HG02840 (cell line): ENCODE results near the gene POGZ.
"Not testable (repeated sequence)": the region's sequence is repeated elsewhere in the genome, so short reads cannot be mapped to it uniquely, and the experiment has no call there.

Source experiments
- ATAC-seq: cut with Tn5 transposase; IDR thresholded peaks from one replicate; pipeline ENCODE4 v1.9.1; 2021; ENCODE audit warnings: mild to moderate bottlenecking, moderate library complexity, moderate number of reproducible peaks; ENCODE audit not compliant: unreplicated experiment, low FRiP score

Gene POGZ

DNA sequence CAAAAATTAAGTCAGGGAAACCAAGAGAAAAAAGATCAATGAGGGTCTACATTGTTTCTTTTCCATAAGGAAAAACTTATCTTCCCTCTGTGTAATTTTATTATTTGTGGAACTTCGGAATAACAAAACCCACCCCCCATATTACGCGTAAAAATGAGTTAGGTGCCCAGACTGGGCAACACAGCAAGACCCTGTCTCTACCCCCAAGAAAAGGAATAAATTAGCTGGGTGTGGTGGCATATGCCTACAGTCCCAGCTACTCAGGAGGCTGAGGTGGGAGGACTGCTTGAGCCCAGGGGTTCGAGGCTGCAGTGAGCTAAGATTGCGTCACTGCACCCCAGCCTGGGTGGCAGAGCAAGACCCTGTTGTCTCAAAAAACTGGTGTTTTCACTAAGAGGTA lies 39.5 kb downstream of the POGZ start:
- no peak for ATAC-seq

DNA sequence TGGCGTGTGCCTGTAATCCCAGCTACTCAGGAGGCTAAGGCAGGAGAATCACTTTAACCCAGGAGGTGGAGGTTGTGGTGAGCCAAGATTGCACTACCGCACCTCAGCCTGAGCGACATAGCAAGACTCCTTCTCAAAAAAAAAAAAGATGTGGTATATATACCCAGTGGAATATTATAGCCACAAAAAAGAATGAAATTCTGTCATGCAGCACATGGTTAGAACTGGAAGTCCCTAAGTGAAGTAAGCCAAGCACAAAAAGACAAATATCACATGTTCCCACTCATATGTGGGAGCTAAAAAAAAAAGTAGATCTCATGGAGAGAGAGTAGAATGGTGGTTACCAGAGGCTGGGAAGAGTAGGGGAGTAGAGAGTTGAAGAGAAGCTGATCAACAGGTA lies 41.2 kb downstream of the POGZ start:
- ATAC-seq: no peak

DNA sequence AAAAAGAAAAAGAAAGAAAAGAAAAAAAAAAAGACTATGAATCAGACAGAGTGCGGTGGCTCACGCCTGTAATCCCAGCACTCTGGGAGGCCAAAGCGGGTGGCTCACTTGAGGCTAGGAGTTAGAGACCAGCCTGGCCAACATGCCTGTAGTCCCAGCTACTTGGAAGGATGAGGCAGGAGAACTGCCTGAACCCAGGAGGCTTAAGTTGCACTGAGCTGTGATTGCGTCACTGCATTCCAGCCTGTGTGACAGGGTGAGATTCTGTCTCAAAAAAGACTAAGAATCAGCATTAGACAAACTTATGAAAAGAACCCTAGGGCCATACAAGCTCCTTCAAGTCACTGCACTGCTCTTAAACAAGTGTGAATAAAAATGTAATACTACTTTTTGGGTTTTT lies 43.1 kb downstream of the POGZ start:
- no peak for ATAC-seq

DNA sequence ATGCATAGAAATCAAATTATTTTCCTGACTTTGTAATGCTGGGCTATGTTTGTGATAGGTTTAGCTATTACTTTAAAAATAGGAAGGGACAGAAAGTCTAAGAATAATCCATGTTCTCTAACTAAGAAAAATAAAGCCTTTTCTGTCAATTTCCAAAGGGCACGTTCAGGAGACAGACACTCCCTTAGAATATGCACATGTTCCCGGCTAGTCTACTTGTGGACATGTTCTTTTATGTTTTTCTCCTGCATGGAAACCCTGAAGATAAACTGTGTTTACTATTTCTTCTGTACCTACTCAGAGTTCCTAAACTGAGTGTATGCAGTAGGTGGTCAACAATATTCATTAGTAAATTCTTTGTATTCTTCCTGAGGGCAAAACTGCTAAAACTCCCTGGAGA lies 47.4 kb downstream of the POGZ start:
- ATAC-seq: no peak

DNA sequence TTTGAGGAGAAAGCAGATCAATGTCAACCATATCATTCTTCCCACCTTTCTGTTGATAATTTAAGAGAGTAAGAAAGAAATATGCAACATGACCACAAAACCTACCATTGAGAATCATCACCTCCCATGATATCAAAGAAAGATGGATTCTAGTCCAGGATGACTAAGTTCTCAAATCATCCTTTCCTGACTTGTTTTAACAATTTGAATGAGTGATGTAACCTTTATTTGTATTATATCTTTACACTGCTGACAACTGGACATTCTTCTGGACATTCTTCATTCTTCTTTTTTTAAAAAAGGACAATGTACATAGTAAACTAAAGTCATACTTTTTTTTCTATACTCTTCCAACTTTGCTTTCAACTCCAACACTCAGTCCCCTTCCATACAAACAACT lies 50.4 kb downstream of the POGZ start:
- ATAC-seq: no peak

DNA sequence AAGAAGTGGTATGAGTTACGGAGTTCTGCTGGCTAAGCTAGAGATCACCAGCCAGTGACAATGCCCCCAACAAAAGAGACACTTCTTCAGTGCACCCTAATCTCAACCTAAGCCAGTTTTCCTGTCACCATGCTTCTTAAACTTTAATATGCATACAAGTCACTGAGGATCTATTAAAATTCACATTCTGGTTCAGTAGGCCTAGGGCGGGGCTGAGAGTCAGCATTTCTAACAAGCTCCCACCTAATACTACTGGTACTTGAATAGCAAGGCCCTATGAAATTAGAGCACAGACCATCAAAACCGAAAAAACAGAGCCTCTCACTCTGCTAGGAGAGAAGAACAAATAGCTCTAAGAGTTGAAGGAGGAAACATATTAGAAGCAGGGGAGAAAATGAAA lies 52.0 kb downstream of the POGZ start:
- ATAC-seq: no peak

DNA sequence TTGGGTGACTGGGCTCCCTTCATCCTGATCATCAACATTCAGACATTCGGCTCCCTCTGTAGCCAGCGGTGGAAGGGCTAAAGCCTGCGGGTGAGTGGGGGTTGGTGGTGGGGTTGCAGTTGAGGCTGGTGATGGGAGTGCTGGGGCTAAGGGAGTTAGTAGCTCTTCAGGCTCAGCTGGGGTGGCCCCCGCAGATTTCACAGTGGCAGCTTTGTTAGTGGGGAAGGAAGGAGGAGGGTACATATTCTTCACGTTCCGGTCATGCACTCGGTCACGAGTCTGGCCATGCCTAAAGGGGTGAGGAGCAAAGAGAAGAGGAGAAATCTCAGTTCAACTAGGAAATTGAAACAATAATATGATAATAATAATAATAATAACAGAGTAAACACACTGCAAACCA lies 53.1 kb downstream of the POGZ start:
- ATAC-seq: no peak

DNA sequence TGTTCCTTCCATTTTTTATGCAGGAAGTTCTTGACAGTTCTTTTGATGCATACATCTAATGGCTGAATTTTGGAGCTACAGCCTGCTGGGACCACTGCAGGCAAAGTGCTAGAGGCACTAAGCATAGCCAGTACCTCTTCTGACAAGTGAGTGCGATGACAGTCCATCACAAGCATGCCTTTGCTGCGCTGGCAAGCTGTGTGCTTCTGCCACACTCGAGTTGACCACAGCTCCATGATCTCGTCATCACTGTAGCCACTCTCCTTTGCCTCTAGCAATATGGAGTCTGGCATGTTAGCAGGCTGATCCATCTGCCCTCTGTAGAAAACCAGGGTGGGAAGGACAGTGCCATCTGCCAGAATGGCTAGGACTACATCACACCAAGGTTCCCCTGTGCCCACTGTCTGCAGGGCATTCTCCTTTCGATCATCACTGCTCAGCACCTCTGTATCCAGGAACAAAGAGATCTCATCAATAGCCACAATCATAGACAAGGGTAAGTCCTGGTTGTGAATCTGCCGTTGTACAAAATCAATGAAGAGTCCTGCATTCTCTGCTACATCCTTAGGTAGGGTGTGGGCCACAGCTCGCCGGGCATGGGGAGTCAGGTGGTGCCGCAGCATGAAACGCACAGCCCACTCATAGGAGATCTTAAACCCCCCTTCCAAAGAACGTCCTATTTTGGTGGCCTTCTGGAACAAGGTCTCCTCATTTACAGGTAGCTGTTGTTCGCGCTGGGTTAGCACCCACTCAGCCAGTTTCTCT lies 53.9 kb downstream of the POGZ start:
- no peak for ATAC-seq

DNA sequence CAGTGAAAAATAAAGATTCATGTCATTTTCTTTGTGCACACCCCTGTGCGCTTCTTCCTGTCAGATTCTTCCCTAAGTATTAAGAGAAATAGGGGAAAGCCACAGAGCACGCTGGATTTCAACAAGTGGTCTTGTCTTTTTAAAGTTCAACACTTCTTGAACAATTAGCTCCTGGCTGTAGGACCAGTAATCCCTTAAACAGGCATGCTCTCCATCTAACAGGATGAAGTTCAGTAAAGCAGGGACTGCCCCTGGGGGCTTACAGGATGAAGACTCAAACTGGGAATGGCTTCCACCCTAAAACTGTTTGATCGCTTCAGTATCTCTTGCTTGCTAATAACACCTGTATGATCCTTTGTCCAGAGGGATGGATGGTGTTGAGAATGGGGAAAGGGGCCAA lies 55.7 kb downstream of the POGZ start:
- no peak for ATAC-seq

DNA sequence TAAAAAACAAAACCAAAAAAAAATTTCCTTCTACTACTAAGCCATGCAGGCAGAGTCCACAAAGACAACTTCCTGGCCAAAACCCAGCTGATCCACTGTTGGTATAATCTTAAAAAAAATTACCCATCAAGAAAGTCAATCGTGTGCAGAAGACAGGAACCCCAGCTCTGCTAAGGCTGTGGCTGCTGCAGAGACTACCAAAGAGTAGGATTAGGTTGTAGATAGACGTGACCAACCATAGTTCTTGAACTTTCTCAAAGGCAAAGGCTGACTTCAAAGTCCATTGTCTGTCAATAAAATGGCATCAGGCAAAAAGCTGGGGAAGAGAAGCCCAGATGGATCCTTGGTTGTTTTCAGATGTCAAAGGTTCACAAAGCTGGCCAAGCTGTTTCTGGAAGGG lies 56.5 kb downstream of the POGZ start:
- ATAC-seq: no peak

DNA sequence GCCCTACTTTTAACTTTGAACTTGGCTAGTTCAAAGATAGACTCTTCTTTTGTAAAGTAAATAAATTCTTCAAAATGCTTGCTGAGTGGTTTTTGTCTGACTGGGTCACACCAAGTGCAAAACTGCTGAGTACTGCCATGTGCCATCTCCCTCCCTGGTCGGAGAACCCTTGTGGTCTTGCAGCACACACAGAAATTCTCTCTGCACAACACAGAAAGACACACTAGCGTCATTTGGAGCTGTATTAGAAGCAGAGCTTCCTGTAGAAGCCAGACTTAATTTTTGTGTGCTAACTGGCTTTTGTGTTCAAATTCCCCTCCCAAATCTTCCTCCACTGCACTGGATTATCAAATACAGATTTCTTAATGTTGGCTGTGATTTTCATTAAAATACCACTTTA lies 57.4 kb downstream of the POGZ start:
- no peak for ATAC-seq

DNA sequence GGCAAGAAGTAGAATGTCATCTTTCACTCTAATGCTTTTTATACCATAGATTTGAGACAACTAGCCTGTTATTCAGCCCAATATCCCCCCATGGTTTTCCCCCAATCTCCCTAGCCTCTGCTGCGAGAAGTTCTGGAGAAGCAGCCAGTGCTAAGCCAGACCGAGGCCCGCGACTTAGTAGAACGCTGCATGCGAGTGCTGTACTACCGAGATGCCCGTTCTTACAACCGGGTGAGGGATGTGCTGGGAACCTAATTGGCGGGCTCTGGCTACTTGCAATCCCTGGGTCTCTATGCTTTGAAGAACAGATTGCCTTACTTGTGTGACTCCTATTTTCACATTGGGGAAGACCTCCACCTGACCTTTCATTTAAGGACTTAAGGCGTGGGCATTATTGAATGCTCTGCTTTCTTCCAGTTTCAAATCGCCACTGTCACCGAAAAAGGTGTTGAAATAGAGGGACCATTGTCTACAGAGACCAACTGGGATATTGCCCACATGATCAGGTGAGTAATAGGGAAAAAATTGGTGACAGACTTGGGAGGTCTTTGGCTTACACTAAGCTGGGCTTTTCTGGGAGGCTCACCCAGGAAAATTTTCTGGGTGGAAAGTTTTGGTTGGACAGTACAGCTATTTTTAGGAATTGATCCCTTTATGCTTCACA lies 58.0 kb downstream of the POGZ start:
- no peak for ATAC-seq

DNA sequence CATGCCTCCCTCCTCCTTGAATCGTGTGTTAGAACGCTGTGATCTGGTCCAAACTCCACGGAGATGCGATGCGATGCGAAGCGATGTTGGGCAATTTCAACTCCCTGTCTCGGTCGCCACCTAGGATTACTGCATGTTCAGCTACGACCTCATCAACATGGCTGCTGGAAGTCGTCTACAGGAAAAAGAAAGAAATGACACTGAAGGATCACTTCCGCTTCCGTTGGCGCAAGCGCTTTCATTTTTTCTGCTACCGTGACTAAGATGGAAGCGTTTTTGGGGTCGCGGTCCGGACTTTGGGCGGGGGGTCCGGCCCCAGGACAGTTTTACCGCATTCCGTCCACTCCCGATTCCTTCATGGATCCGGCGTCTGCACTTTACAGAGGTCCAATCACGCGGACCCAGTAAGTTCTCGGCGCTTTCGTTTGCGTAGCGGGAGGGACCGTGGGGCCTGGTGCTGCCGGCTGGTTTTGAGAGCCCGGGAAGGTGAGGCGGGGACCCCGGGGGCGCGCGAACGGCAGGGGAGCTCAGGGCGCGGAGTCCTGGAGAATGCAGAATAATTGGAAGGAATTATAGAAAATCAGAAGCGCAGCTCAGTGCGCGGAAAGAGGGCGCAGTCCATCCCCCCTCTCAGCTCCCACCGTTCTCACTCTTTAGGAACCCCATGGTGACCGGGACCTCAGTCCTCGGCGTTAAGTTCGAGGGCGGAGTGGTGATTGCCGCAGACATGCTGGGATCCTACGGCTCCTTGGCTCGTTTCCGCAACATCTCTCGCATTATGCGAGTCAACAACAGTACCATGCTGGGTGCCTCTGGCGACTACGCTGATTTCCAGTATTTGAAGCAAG lies 59.7 kb downstream of the POGZ start, which contains the start of gene PSMB4:
PSMB4 (plus strand) TSS at position 250 of the 848 bp plus-strand sequence; CDS start at position 265, 15 bp downstream.
- ATAC-seq: no peak

DNA sequence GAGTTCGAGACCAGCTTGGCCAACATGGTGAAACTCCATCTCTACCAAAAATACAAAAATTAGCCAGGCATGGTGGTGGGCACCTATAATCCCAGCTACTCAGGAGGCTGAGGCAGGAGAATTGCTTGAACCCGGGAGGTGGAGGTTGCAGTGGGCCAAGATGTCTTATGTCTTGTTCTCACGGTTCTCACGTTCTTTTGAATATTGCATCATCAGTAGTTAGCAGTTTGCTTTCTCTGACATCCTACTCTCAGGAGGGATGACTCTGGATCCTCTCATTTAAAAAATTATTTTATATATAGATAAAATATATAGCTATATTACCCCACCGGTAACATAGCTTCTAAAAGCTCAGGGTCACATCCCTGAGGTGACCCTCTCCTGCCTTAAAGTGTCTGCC lies 63.0 kb downstream of the POGZ start:
- ATAC-seq: not testable (repeated sequence)

DNA sequence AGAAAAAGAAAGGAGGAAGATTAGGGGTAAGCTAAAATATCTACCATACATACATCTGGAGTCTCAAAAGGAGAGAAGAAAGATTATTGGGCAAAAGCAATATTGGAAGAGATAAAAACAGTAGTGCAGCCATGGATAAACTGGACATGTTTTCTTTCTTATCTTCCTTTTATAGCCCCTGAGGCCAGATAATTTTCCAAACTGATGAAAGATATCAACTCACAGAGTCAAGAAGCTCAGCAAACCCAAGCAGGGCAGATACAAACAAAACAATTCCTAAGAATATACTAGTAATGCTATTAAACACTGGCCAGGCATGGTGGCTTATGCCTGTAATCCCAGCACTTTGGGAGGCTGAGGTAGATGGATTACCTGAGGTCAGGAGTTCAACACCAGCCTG lies 65.7 kb downstream of the POGZ start:
- no peak for ATAC-seq

DNA sequence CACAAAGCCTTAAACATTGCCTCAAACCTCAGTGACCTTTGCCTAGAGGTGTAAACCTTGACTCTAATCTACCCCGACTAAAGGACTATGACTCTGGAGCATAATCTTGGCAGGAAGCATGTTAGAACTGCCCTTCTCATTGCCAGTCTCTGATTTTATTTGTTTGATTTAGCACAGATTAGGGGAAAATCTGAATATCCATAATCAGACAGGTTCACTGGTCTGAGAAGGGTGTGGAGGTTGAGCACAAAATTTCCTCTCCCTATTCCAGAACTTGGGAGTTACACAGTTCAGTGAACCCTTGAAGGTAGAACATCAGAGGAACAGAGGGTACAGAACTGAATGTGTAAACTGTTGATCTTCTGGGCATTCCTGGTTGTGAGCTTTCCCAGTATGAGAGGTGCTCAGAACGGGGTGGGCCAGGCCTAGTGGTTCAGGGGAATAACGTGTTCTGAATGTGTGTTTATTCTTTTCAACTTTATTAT lies 68.2 kb downstream of the POGZ start:
- ATAC-seq: no peak

DNA sequence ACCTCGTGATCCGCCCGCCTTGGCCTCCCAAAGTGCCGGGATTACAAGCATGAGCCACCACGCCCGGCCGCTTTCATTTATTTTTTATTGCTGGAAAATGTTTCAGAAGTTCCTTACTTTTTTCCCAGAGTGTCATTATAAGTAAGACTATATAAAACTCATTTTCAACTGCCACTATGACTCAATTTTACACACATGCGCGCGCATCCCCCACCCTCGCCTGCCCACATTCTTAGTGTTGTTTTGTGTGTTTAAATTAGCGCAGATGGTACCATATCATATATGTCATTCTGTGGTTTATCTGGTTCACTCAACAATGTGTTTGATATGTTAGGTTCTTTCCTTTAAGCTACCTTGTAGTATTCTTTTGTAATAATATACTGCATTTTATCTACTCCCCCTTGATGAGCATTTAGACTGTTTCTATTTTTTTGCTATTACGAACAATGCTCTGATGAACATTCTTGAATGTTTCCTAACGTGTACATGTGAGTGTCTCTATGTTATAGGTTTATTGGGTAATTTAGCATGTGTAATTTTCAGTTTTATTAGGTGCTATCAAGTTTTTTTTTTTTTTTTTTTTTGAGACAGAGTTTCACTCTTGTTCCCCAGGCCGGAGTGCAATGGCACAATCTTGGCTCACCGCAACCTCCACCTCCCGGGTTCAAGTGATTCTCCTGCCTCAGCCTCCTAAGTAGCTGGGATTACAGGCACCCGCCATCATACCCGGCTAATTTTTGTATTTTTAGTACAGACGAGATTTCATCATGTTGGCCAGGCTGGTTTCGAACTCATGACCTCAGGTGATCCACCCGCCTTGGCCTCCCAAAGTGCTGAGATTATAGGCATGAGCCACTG lies 68.8 kb downstream of the POGZ start:
- ATAC-seq: not testable (repeated sequence)

DNA sequence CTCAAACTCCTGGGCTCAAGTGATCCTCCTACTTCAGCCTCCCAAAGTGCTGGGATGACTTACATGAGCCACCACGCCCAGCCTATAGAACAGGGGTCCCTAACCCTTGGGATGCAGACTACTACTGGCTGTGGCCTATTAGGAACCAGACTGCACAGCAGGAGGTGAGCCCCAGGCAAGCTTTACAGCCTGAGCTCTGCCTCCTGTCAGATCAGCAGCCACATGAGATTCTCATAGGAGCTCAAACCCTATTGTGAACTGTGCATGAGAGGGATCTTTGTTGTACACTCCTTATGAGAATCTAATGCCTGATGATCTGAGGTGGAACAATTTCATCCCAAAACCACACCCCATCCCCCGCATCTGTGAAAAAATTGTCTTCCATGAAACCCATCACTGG lies 73.3 kb downstream of the POGZ start:
- no peak for ATAC-seq

DNA sequence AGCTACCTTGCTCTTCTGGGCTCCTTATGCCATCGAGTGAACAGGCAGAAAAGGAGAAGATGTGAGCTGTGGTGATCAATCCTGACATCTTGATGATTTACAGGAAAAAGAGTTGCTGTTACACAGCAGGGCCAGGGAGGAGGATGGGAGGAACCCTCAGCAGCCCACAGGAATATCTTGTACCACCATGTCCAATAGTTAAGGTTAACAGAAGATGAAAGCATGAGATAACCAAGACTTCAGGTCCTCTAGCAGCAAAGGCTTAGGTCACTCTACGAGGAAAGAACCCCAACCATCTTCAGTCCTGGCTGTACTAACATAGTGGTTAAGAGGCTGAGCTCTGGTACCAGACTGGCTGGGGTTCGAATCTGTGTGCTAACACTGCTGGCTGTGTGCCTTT lies 74.7 kb downstream of the POGZ start:
- ATAC-seq: no peak
